ENCODE results near the gene WDR88.
"Not testable (repeated sequence)": the region's sequence is repeated elsewhere in the genome, so short reads cannot be mapped to it uniquely, and the experiment has no call there.

Gene WDR88

DNA sequence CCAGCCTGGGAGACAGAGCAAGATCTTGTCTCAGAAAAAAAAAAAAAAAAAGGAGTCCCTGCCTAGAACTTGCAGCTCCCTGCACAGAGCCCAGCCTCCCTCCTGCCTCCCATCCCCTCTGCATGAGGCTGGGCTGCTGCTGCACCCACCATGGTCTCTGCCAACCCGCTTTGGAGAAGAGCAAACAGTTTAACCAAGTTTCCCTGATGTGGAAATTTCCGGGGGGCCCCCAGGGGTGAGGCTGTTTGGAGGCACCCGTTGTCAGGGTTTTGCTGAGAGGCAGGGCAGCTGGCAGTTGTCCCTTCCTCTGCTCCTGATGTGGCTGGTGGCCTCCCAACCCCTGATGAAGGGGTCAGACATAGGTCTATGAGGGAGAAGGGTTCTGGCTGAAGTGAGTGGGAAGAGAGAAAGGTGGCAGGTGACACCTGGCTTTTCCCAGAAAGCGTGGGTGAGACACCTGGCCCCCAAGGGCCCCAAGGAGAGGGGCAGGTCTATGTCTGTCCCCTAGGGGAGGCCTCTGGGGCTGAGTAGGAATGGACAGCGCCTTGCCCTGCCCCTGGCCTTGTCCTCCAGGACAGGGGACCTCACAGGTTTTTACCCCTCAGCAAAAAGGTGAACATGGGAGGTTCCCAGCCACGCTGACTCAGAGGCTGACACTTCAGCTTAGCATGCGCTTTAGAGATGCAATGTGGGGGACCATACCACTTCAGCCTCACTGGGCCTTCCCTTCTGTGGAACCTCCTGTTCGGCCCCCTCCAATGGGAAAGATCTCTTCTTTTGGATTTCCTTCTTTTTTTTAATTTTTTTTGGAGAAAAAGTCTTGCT is 67.7 kb downstream of the WDR88 start:
- no peak for DNase-seq

GRCh38 chr19:33201473-33201872 is 69.6 kb downstream of the WDR88 start:
- no peak for DNase-seq

DNA sequence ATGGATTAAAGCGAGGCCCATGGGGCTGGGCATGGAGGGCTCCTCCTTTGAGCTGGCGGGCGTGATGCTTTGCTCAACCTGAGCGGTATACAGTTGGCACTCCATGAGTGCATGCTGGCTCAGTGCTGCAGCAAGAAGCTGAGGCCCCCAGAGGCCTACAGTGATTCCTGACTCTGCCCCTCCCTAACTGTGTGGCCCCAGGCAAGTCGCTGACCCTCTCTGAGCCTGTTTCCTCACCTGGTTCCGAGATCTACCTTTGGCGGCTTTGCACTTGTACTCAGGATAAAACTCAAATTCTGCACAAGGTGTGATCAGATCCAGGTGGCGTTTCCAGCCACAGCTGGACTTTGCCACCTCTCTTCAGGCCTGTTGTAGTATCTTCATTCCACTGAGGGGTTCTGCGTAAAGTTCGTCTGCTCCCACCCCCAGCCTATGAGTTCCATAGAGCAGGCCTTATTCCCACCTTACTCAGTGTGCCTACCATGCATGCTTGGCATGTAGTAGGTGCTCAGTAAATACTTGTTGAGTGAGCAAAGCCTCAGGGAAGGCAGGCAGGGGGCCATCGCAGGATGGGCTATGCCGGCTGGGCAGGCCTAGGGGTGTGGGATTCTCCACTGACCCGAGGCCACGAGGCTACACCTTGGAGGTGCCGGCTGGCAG is 70.1 kb downstream of the WDR88 start:
- no peak for DNase-seq

DNA sequence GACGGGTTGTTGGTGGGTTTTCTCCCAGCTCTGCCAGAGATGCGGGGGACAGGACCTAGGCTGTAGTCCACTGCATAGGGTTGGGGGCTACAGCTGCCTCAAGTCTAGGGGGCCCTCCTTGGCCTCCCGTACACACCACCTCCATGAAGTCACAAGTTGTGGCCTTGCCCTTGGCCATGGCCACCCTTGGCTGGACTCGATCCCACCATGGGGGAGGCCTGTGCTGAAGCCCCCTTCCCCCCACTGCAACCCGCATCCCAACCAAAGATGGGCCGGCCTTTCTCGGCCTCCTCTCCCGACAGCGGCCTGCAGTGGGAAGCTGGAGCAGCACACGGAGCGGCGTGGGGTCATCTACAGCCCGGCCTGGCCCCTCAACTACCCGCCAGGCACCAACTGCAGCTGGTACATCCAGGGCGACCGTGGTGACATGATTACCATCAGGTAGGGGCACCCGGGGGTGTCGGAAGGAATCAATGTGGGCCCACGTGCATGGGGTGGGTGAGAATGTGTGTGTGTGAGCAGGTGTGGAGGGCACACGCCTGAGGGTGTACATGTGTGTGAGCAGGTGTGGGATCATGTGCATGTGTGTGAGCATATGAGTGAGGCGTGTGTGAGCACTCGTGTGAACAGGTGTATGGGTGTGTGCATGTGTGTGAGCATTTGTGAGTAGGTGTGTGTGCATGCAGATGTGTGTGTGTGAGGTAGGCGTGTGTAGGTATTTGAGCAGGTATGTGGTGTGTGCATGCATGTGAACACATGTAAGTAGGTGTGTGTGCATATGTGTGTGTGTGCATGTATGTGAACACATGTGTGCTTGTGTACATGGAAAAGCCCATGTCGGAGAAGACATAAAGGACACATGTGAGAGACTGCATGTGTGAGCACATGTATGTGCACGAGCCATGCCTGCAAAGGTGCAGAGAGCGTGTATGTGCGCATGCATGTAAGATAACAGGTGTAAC is 70.9 kb downstream of the WDR88 start:
- no peak for DNase-seq

DNA sequence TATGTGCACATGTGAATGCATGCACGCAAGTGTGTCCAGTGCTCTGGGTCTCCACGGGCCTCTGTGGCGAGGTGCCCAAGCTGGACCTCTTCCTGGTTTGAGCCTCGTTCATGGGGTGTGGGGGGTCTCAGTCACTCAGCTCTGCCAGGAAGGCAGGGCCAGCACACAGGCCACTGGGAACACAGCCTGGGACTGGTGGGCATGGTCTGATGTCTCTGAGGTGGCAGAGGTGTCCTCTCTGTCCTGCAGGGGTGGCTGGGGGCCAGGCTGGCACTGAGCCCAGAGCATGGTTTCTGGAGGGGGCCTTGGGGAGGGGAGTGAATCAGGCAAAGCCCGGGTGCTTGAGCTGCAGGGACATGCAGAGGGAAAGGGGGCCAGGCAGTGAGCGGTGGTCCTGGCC is 71.6 kb downstream of the WDR88 start:
- no peak for DNase-seq

DNA sequence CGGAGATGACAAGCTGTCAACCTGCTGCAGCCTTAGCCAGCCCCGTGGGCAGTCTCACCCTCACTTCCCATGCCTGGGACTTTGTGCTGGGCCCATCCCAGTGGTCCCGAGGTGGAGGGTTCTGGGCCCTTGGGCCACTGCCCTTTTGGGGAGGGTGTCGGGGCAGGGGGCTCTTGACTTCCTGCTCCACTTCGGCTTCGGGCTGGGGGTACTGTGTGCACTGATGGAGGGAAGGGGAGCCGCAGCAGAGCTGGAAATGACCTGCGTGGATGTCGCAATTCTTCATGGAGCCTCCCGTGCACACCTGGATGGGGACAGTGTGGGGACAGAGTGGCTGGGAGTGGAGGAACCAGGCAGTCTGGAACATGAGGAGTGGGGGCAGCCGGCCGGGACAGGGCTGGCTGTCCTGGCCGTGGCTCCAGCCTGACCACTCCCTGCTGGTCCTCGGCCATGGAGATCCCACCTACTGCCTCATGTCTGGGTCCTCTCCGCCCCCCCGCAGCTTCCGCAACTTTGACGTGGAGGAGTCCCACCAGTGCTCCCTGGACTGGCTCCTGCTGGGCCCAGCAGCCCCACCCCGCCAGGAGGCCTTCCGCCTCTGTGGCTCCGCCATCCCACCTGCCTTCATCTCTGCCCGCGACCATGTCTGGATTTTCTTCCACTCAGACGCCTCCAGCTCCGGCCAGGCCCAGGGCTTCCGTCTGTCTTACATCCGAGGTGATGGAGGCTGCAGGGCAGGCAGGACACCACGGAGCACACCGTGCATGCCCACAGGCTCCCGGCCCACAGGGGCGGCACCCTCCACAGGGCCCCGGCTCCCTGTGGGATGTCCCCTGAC is 72.4 kb downstream of the WDR88 start:
- DNase-seq: no peak

- no peak for DNase-seq
Observed at GRCh38 chr19:33205110-33205509, 73.2 kb downstream of the WDR88 start.

- DNase-seq: no peak
Observed at GRCh38 chr19:33205531-33206260, 73.8 kb downstream of the WDR88 start.

DNA sequence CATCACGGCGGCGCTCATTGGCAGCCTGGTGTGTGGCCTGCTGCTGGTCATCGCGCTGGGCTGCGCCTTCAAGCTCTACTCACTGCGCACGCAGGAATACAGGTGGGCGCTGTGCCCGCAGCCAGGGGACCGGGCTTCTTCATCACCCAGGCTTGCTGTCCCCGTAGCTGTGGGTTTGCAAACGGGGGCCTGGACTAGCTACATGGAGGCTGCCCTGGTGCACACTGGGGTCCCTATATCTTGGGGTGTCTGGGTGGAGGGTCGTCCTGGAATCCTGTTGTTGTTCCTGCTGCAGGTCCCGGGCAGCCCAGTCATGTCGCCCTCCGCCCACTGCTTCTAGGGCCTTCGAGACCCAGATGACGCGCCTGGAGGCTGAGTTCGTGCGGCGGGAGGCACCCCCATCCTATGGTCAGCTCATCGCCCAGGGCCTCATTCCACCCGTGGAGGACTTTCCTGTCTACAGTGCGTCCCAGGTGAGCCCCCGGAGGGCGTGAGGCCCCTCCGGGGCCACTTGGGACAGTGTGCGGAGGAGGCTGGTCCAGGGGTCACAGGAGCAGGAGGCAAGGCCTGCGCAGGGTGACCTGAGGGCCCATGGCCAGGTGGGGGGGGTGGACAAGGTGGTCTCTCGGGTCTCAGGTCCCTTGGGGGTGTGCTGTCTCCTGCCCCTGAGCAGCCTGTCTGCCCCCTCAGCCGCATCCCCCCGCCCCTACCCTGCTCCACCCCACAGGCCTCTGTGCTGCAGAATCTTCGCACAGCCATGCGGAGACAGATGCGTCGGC is 74.5 kb downstream of the WDR88 start:
- no peak for DNase-seq

- DNase-seq: no peak
Observed at GRCh38 chr19:33207040-33207620, 75.2 kb downstream of the WDR88 start.

- no peak for DNase-seq
Observed at GRCh38 chr19:33207903-33208302, 76.0 kb downstream of the WDR88 start.

- no peak for DNase-seq
Observed at GRCh38 chr19:33208371-33208895, 76.5 kb downstream of the WDR88 start.

DNA sequence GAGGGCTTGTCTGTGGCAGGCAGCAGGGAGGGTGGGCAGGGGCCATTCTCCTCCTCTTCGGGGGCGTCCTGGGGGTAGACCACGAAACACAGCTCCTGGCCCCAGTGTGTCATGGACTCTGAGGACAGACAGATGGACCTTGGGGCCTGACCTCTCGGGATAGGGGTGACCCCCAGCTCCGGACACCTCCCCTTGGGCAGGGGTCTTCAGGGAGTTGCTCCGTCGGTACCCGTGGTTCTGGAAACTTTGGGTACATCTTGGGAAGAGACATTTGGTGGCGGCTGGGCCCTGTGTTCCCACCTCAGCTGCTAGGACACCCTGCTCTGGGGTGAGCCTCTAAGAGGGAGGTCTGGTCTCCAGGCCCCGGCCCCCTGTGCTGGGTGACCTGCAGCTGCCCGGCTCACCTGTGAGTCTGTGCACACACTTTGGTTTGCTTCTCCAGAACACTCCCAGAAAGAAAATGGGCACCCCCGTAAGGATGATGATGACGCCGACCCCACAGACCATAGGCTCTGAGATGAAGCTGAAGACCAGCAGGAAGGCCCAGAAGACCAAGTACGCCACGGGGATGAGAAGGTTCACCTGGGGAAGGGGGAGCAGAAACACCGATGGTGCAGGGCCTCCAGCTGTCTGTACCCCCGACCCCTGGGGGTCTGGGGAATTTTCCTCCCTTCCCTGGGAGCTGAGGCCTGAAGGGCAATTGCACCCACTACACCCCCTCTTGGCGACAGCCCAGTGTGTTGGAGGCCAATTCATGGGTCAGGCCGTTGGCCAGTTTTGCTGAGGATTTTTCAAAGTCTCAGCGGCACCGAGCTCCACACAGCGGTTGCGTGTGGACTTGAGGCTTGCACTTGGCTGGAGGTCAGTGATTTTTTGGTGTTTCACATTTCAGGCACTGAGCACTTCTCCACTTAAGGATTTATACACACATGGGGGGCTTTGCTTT is 77.3 kb downstream of the WDR88 start:
- DNase-seq: no peak

GRCh38 chr19:33209850-33210230 is 77.9 kb downstream of the WDR88 start:
- DNase-seq: not testable (repeated sequence)

GRCh38 chr19:33210266-33210940 is 78.5 kb downstream of the WDR88 start:
- no peak for DNase-seq

GRCh38 chr19:33211794-33212435 is 80.0 kb downstream of the WDR88 start:
- no peak for DNase-seq

- DNase-seq: no peak
Observed at GRCh38 chr19:33212436-33213172, 80.7 kb downstream of the WDR88 start.

Data from NCI-H446 (cell line).